Measurements from ENCODE around the gene CRTAP.
A peak's percentile ranks its signal among the peaks of the same experiment; 100 is the strongest.
"Not testable (repeated sequence)": the region's sequence is repeated elsewhere in the genome, so short reads cannot be mapped to it uniquely, and the experiment has no call there.

The CRTAP gene

DNA sequence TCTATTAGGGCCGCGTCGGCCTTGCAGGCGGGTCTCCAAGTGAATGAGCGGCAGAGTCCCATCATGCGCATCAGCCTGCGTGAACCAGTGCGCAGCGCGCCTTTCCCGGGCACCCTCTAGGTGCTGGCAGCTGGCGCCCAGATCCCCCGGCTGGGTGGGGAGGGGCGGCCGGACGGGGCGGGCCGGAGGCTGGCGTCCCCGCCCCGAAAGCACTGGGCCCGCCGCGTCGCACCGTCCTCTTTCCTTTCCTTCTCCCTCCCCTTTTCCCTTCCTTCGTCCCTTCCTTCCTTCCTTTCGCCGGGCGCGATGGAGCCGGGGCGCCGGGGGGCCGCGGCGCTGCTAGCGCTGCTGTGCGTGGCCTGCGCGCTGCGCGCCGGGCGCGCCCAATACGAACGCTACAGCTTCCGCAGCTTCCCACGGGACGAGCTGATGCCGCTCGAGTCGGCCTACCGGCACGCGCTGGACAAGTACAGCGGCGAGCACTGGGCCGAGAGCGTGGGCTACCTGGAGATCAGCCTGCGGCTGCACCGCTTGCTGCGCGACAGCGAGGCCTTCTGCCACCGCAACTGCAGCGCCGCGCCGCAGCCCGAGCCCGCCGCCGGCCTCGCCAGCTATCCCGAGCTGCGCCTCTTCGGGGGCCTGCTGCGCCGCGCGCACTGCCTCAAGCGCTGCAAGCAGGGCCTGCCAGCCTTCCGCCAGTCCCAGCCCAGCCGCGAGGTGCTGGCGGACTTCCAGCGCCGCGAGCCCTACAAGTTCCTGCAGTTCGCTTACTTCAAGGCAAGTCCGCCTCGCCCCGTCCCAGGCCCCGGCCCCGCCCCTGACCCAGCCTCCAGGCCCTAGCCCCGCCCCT, at the start of gene CRTAP:
Gene CRTAP, plus strand, starts transcription at position 243 of the 850 bp plus-strand sequence. Its CDS starts 64 bp downstream, at position 307.
- H3K4me3 ChIP-seq (ENCODE audit: low read depth, low read length), result peak within 1 kb of the TSS; percentile 69
- peak; percentile 92 for DNase-seq (ENCODE audit: low read depth)

DNA sequence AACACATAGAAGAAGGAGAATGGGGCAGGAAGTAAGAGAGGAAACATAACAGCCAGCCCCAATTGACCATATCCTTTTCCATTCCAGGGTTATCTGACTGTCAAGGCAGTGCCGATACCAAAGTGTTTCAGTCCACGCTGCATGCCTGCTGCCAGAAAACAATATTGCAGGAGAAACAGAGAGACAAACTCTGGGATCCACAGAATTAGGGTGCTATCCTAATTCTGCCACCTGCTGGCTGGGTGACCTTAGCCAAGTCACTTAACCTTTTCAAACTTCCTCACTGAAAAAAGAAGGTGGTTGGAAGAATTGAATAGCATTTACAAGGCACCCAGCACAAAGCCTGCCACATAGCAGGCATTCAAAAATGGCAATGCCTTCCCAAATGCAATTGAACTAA, 48.9 kb upstream of the CRTAP start:
- H3K4me3 ChIP-seq (ENCODE audit: low read depth, low read length), result no peak overlapping the region
- no peak for DNase-seq (ENCODE audit: low read depth)

DNA sequence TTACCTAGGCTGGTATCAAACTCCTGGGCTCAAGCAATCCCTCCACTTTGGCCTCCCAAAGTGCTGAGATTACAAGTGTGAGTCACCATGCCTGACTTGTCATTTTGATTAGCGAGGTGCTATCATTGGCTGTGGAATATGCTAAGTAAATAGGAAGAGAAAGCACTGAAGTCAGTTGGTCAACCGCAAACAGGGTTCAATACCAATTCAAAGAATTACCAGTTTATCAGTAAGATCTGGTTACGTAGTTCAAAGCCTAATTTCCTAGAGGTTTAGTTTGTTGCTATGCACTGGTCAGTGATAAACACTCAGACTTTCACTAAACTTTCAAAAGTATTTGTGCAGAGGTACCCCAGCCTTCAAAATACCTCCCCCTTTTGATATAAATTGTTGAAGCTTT, 46.3 kb upstream of the CRTAP start:
- DNase-seq (ENCODE audit: low read depth), result no peak
- no peak overlapping the region for H3K4me3 ChIP-seq (ENCODE audit: low read depth, low read length)

DNA sequence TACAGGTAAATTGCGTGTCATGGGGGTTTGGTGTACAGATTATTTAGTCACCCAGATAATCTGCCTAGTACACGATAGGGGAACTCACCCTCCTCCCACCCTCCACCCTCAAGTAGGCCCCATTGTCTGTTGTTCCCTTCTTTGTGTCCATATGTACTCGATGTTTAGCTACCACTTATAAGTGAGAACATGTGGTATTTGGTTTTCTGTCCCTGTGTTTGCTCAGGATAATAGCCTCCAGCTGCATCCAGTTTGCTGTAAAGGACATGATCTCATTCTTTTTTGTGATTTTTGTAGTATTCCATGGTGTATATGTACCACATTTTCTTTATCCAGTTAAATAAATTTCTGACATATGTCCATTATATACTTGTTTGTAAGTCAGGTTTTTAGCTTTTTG, 44.0 kb upstream of the CRTAP start:
- not testable (repeated sequence) for DNase-seq (ENCODE audit: low read depth); H3K4me3 ChIP-seq (ENCODE audit: low read depth, low read length)

DNA sequence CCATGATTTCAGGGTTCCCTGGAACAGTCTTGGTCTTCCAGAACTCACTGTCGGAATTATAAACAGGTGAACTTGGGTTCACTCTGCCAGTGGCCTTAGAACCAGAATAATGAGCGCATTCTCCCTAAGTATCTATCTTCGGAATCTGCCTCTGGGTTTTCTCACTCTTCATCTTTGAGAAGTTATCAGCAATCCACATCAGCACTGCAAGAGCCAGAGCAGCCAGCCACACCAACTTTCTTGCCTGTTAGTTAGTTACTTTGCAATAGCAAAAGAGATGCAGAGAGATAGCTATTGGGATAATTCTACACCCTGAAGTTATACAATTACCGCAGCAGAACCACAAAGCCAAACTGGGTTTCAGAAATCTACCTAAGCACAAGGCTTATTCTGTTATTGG, 42.6 kb upstream of the CRTAP start:
- no peak overlapping the region for H3K4me3 ChIP-seq (ENCODE audit: low read depth, low read length)
- DNase-seq (ENCODE audit: low read depth), result no peak

DNA sequence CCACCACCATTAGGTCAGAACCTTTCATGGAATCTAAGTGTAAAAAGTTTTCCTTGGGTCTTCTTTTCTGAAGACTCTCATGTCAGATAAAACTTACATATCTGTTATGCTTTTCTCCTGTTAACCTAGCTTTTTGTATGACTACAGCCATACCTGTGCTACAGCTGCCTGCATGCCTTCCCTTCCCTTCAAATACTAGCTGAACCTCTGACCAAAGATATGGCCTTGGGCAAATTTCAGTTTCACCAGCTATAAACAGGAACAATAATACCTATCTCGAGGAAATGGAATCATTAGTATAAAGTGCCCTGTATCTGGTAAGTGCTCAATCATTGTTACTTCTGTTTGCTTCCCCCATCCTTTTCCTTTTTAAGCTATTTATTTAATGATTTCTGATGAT, 41.9 kb upstream of the CRTAP start:
- no peak overlapping the region for H3K4me3 ChIP-seq (ENCODE audit: low read depth, low read length)
- DNase-seq (ENCODE audit: low read depth), result no peak

DNA sequence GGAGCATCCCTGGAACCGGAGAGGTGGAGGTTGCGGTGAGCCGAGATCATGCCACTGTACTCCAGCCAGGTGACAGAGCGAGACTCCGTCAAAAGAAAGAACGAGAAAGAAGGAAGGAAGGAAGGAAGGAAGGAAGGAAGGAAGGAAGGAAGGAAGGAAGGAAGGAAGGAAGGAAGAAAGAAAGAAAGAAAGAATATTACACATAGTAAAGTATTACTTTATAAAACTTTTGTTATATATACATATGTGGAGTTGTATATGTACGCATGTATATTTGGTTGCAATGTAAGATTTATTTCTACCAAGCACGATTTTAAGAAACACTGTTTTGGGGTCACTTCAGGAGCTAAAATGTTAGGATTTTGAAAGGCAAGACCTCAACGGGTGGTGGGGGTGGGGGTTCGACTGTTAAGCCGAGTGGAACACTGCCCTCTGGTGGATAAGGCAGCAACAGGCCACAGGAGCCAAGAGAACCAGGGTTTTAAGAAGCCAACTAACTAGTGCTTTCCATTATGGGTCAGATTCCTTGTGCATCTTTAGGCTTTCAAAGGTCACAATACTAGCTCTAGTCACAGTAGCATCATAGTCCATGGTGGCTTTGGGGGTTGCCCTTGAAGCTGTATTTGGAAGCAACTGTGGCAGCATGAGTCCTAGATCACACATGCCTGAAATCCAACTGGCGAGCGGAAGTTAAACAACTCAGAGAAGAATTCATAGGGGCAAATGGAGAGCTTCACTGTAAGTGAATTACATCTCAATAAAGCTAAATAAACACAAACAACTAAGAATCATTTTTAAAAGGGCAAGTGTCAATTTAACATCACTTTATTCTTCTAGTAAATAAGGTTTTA, 39.4 kb upstream of the CRTAP start:
- no peak overlapping the region for H3K4me3 ChIP-seq (ENCODE audit: low read depth, low read length)
- no peak for DNase-seq (ENCODE audit: low read depth)

DNA sequence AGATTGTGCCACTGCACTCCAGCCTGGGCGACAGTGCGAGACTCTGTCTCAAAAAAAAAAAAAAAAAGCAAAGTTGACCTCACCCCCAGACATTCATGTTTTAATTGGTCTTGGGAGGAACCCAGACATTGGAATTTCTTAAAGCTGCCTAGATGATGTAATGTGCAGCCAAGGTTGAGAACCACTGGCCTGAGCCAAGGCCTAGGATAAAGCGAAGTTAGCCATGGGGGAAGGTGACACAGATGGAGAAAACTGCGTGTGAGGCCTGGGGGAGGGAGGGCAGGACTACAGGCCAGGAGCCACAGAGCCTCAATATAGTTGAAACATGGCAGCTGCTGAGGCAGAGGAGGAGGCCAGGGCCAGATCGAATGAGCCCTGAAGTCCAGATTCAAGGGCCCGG, 37.8 kb upstream of the CRTAP start:
- no peak overlapping the region for H3K4me3 ChIP-seq (ENCODE audit: low read depth, low read length)
- DNase-seq (ENCODE audit: low read depth), result no peak

DNA sequence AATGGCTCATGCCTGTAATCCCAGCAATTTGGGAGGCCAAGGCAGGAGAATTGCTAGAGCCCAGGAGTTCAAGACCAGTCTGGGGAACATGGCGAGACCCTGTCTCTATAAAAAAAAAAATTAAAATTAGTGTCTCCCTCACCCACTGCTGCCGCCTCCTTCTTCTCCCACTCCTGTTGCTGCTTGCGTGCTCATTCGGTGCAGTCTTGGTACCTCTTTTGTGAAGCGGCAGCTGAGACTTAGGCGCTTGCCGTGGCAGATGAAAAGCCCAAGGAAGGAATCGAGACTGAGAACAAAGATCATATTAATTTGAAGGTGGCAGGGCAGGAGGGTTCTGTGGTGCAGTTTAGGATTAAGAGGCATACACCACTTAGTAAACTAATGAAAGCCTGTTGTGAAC, 36.9 kb upstream of the CRTAP start:
- no peak for DNase-seq (ENCODE audit: low read depth)
- H3K4me3 ChIP-seq (ENCODE audit: low read depth, low read length), result no peak overlapping the region

DNA sequence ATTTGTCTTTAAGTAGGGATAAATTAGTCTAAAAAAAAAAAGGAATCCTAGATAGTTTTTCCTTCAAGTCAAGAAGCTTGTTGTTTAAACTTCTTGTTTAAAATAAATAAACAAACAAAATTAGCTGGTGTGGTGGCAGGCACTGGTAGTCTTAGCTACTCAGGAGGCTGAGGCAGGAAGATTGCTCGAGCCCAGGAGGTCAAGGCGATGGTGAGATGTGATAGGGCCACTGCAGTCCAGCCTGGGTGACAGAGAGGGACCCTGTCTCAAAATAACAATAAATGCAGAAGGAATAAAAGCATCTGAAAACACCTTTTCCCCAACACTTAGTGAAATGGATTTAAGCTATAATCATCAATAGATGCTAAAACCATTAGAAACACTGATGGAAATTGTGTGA, 35.8 kb upstream of the CRTAP start:
- H3K4me3 ChIP-seq (ENCODE audit: low read depth, low read length), result no peak overlapping the region
- DNase-seq (ENCODE audit: low read depth), result no peak

DNA sequence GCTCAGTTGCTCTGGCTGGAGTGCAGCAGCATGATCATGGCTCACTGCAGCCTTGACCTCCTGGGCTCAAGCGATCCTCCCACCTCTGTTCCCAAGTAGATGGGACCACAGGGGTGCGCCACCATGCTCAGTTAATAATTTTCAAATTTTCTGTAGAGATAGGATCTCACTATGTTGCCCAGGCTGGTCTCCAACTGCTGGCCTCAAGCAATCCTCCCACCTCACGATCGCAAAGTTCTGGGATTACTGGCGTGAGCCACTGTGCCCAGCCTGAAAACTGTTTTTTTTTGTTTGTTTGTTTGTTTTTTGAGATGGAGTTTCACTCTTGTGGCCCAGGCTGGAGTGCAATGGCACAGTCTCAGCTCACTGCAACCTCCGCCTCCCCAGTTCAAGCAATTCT, 34.0 kb upstream of the CRTAP start:
- not testable (repeated sequence) for H3K4me3 ChIP-seq (ENCODE audit: low read depth, low read length); DNase-seq (ENCODE audit: low read depth)

DNA sequence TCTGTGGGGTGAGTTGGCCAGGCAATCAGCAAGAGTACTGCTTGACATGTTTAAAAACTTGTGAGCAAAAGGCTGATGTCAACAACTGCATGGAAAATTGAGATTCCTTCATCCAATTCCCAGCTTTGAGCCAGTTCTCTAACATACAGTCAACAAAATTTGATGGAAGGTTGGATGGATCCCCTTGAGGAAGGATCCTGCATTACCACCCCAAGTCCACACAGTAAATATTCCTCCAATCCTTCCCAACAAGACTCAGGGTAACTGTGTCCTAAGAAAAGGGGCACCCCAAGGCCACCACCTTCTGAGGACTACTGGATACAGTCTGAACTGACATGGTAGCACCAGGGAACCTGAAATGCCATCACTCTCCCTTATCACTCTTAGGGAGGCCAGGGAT, 32.0 kb upstream of the CRTAP start:
- no peak for DNase-seq (ENCODE audit: low read depth)
- no peak overlapping the region for H3K4me3 ChIP-seq (ENCODE audit: low read depth, low read length)

DNA sequence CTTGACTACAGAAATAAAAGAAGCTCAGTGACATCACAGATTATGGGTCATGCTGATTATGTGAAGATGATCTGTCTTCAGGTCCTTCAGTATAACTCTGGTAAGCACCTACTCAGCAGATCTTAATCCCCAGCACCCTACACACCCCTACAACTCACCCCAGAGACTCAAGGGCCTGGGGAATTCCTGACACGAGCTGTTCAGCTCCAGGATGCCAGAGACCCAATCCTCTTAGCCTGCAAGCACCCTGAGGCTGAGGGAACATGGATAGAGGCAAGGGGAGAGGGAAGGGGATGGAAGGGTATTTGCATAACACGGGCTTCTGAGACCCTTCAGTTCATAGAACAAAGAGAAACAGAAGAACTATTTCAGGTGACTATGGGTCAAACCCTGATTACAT, 29.9 kb upstream of the CRTAP start:
- H3K4me3 ChIP-seq (ENCODE audit: low read depth, low read length), result no peak overlapping the region
- no peak for DNase-seq (ENCODE audit: low read depth)

DNA sequence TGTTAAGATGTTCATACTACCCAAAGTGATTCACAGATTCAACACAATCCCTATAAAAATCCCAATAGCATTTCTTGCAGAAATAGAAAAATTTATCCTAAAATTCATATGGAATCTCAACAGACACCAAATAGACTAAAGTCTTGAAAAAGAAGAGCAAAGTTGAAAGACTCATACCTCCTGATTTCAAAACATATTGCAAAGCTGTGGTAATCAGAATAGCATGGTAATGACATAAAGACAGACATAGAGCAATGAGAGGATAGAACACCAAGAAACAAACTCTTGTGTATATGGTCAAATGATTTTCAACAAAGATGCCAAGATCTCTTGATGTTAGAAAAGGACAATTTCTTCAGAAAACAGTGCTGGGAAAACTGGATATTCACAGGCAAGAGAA, 25.1 kb upstream of the CRTAP start:
- no peak for DNase-seq (ENCODE audit: low read depth)
- H3K4me3 ChIP-seq (ENCODE audit: low read depth, low read length), result no peak overlapping the region

DNA sequence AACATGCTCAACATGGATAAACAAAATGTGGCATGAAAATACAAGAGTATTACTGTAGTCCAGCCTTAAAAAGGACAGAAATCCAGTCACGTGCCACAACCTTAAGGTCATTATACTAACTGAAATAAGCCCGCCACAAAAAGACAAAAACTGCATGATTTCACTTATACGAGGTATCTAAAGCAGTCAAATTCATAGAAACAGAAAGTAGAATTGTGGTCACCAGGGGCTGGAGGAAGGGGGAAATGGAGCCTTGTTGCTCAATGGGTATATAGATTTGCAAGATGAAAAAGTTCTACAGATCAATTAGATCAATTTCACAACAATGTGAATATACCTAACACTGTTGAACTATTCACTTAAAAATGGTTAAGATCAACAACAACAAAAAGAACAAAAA, 24.3 kb upstream of the CRTAP start:
- no peak for DNase-seq (ENCODE audit: low read depth)
- no peak overlapping the region for H3K4me3 ChIP-seq (ENCODE audit: low read depth, low read length)

DNA sequence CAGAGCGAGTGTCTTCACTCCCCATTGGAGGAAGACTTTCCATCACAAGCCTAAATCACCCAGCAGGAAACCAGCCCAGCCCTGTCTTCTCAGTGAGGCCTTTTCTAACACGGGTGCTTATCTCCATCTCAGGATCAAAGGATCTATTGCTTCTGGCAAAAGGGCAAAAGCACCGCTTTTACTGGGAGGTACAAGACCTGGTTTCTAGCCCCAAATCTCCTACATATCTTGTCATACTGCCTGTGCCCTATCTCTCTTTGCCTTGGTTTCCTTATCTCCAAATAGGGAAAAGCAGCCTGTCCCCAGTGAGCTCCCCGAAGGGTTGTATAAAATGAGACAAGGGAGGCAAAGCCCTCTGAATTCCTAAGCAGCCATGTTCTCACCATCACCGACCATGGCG, 22.1 kb upstream of the CRTAP start:
- no peak for DNase-seq (ENCODE audit: low read depth)
- no peak overlapping the region for H3K4me3 ChIP-seq (ENCODE audit: low read depth, low read length)

DNA sequence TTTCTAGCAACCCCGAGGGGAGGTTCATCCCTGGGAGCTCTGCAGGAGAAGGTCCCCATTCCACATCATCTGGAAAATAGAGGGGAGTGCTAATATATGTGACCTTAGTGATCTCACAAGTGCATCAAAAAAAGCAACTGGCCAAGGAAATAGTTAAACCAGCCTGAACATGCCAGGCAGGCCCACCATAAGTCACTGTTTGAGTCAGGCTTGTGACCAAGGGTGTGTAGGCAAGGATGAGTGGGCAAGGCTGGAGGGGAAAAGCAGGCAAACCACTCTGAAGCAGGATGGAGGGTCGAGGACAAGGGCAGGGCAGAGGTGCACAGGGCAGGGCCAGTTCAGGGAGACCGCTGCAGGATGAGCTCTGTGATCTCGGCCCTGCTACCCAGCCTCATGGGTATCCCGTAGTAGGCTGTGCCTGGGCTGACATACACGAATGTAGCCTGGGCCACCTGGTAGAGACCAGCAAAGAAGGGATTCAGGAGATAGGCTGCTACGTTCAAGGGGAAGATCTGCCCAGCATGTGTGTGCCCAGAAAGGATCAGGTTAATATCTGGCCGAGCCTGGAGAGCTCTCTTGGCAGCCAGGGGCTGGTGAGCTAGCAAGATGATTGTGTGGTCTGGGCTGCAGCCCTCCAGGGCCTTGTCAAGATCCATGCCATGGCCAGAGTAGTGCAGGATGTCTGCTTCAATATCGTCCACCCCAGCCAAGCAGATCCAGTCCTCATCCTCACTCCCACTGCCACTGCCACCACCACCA, 21.1 kb upstream of the CRTAP start:
- no peak overlapping the region for H3K4me3 ChIP-seq (ENCODE audit: low read depth, low read length)
- DNase-seq (ENCODE audit: low read depth), result no peak

DNA sequence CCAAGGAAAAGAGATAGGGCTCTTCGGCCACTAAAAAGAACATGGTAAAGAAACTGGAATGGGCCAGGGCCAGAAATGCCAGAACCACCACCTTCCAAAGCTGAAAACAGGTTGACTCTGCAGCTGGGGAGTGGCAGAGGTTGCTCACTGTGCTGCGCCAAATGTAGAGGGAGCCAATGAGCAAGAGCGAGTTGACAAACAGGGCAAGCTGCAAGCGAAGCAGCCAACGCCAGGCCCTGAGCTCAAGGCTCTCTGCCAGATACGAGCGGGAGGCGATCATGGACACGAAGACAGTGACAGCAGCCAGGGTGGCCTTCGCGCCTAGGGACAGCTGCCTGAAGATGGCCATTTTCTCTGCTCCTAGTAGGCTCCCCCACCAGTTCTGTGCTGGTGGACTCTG, 20.0 kb upstream of the CRTAP start:
- no peak for DNase-seq (ENCODE audit: low read depth)
- H3K4me3 ChIP-seq (ENCODE audit: low read depth, low read length), result no peak overlapping the region

DNA sequence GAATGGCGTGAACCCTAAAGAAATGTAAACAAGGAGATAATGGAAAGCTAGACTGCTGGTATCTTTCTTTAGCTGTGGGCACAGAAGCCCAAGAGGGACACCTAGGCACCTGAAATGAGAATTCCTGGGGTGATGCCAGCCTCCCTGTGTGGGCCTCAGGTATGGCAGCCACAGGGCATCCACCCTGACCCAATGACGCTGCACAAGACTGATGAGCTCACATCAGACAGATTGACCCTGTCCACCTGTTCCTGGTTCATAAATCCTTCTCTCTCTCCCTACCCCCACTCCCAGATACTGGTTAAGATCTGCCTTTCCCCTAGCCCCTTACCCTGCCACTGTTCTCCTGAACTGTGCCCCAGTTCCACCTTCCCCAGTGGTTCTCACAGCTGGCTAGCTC, 18.4 kb upstream of the CRTAP start:
- peak overlapping the region; percentile 67 for H3K4me3 ChIP-seq (ENCODE audit: low read depth, low read length)
- no peak for DNase-seq (ENCODE audit: low read depth)

Data from skeletal muscle cell (primary cell).